HG03064 (cell line): ENCODE measurements around the gene IFIH1.

Experiments
- ATAC-seq: cut with Tn5 transposase; IDR thresholded peaks from one replicate; pipeline ENCODE4 v1.9.1; 2021; ENCODE audit warnings: low read depth; ENCODE audit not compliant: unreplicated experiment

IFIH1 gene

GRCh38 chr2:162315938-162316337 is 2.5 kb downstream of the IFIH1 start:
- no peak for ATAC-seq

- no peak for ATAC-seq
Observed at GRCh38 chr2:162312853-162313252, 5.6 kb downstream of the IFIH1 start.

GRCh38 chr2:162308747-162309503 is 9.6 kb downstream of the IFIH1 start:
- peak; percentile 60 for ATAC-seq

GRCh38 chr2:162305901-162306300 is 12.6 kb downstream of the IFIH1 start:
- ATAC-seq, result no peak

GRCh38 chr2:162301877-162302276 is 16.6 kb downstream of the IFIH1 start:
- no peak for ATAC-seq

GRCh38 chr2:162301151-162301804 is 17.2 kb downstream of the IFIH1 start:
- peak; percentile 46 for ATAC-seq

- no peak for ATAC-seq
Observed at GRCh38 chr2:162300266-162300665, 18.2 kb downstream of the IFIH1 start.

GRCh38 chr2:162298669-162299335 is 19.7 kb downstream of the IFIH1 start:
- ATAC-seq, result no peak

- peak; percentile 49 for ATAC-seq
Observed at GRCh38 chr2:162297925-162298552, 20.4 kb downstream of the IFIH1 start.

GRCh38 chr2:162295009-162295408 is 23.5 kb downstream of the IFIH1 start:
- ATAC-seq, result no peak

GRCh38 chr2:162293122-162293786 is 25.2 kb downstream of the IFIH1 start:
- no peak for ATAC-seq

- ATAC-seq, result no peak
Observed at GRCh38 chr2:162291748-162292147, 26.7 kb downstream of the IFIH1 start.

- no peak for ATAC-seq
Observed at GRCh38 chr2:162282765-162283425, 35.6 kb downstream of the IFIH1 start.

- no peak for ATAC-seq
Observed at GRCh38 chr2:162280654-162281053, 37.8 kb downstream of the IFIH1 start.

GRCh38 chr2:162277381-162277780 is 41.1 kb downstream of the IFIH1 start:
- no peak for ATAC-seq

GRCh38 chr2:162267996-162268395 is 50.5 kb downstream of the IFIH1 start:
- no peak for ATAC-seq

- ATAC-seq, result no peak
Observed at GRCh38 chr2:162267496-162267895, 51.0 kb downstream of the IFIH1 start.

- ATAC-seq, result no peak
Observed at GRCh38 chr2:162266460-162266760, 52.1 kb downstream of the IFIH1 start.

GRCh38 chr2:162265666-162266459 is 52.6 kb downstream of the IFIH1 start:
- ATAC-seq, result no peak
